HepG2 (cell line): ENCODE data around the gene CACHD1.

Source experiments
- KDM1A ChIP-seq: IDR thresholded peaks from 2 replicates; pipeline ENCODE4 v1.6.1; 2016; ENCODE audit warnings: missing compliant biosample characterization
- POLR2AphosphoS5 ChIP-seq: IDR thresholded peaks from 2 replicates; pipeline ENCODE4 v1.6.1; 2012; ENCODE audit warnings: low read depth, low read length
- RBAK ChIP-seq: sonication (generic); formaldehyde crosslinking; IDR thresholded peaks from 2 replicates; pipeline ENCODE4 v1.5.1; 2020; ENCODE audit warnings: mild to moderate bottlenecking, missing genetic modification reagents
- SP2 ChIP-seq: sonication (generic); formaldehyde crosslinking; IDR thresholded peaks from 2 replicates; pipeline ENCODE4 v1.5.1; 2020; ENCODE audit warnings: mild to moderate bottlenecking, missing genetic modification reagents
- SP5 ChIP-seq: IDR thresholded peaks from 2 replicates; pipeline ENCODE4 v1.6.1; 2016; ENCODE audit warnings: low read depth, borderline replicate concordance
- TARDBP ChIP-seq: sonication (generic); formaldehyde crosslinking; IDR thresholded peaks from 2 replicates; pipeline ENCODE4 v1.8.0; 2022; ENCODE audit warnings: mild to moderate bottlenecking, missing genetic modification reagents
- TFE3 ChIP-seq: IDR thresholded peaks from 2 replicates; pipeline ENCODE4 v1.6.1; 2016
- TMF1 ChIP-seq: sonication (generic); formaldehyde crosslinking; IDR thresholded peaks from 2 replicates; pipeline ENCODE4 v1.8.1; 2022; ENCODE audit warnings: low read depth, missing genetic modification reagents
- ZBTB10 ChIP-seq: sonication (generic); formaldehyde crosslinking; IDR thresholded peaks from 2 replicates; pipeline ENCODE4 v1.4.0; 2020; ENCODE audit warnings: missing genetic modification reagents, borderline replicate concordance
- ZFP37 ChIP-seq: sonication (generic); formaldehyde crosslinking; IDR thresholded peaks from 2 replicates; pipeline ENCODE4 v1.4.0; 2020; ENCODE audit warnings: missing genetic modification reagents, borderline replicate concordance
- ZNF597 ChIP-seq: sonication (generic); formaldehyde crosslinking; IDR thresholded peaks from 2 replicates; pipeline ENCODE4 v1.5.0; 2020; ENCODE audit warnings: missing genetic modification reagents

- TF ChIP-seq ZNF597 (CRISPR knock-in tag), result no peak
- TF ChIP-seq SP2, result no peak
- TF ChIP-seq ZBTB10 (CRISPR knock-in tag), result no peak
- no peak for TF ChIP-seq POLR2AphosphoS5
- no peak for TF ChIP-seq RBAK (CRISPR knock-in tag)
- TF ChIP-seq TMF1 (CRISPR knock-in tag), result no peak
- no peak for TF ChIP-seq KDM1A (CRISPR knock-in tag)
- no peak for TF ChIP-seq SP5 (CRISPR knock-in tag)
- TF ChIP-seq TFE3, result no peak
- TF ChIP-seq ZFP37, result no peak
- no peak for TF ChIP-seq TARDBP (CRISPR knock-in tag)
Measured at GRCh38 chr1:64424412-64424811, 45.5 kb upstream of the CACHD1 start.
